SK-N-SH (cell line): Measurements from ENCODE around the gene SSTR5.

ENCODE experiments used
- GABPA ChIP-seq: IDR thresholded peaks from 2 replicates; pipeline ENCODE4 v1.4.0; 2012; ENCODE audit warnings: low read depth, mild to moderate bottlenecking
- MXI1 ChIP-seq: IDR thresholded peaks from 2 replicates; pipeline ENCODE4 v1.6.1; 2012; ENCODE audit warnings: mild to moderate bottlenecking, low read depth, low read length, improper control_type of control experiment
- RAD21 ChIP-seq: IDR thresholded peaks from 2 replicates; pipeline ENCODE4 v1.6.1; 2012; ENCODE audit warnings: mild to moderate bottlenecking, low read length
- TEAD4 ChIP-seq: IDR thresholded peaks from 2 replicates; pipeline ENCODE4 v1.4.0; 2012; ENCODE audit warnings: mild to moderate bottlenecking, borderline replicate concordance; ENCODE audit not compliant: insufficient read depth
- TF ChIP-seq, protein P1 (sequence below): fragments of 200-600 bp; sonication (generic); IDR thresholded peaks from 2 replicates; pipeline ENCODE4 v1.6.1; 2017; ENCODE audit warnings: antibody characterized with exemption, mild to moderate bottlenecking, moderate library complexity

DNA sequence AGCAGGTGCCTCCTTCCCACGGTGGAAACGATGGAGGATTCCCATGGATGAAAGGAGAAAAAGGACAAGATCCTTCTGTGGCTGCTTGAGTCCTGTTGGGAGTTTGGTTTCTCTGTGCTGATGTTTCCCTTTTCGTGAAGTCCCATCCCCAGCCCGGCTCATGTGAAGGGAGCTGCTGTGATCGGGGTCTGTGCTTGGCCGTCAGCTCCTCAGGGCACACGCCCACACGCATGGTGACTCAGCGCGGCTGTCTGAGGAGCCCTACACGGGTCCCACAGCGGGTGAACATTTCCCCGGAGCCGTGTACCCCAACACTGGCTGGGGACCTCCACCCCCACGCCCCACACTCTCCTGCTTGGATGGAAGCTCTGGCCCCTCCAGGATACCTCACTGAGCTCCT lies 44.5 kb upstream of the SSTR5 start:
- TF ChIP-seq, protein P1, sequence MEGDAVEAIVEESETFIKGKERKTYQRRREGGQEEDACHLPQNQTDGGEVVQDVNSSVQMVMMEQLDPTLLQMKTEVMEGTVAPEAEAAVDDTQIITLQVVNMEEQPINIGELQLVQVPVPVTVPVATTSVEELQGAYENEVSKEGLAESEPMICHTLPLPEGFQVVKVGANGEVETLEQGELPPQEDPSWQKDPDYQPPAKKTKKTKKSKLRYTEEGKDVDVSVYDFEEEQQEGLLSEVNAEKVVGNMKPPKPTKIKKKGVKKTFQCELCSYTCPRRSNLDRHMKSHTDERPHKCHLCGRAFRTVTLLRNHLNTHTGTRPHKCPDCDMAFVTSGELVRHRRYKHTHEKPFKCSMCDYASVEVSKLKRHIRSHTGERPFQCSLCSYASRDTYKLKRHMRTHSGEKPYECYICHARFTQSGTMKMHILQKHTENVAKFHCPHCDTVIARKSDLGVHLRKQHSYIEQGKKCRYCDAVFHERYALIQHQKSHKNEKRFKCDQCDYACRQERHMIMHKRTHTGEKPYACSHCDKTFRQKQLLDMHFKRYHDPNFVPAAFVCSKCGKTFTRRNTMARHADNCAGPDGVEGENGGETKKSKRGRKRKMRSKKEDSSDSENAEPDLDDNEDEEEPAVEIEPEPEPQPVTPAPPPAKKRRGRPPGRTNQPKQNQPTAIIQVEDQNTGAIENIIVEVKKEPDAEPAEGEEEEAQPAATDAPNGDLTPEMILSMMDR: no peak
- TF ChIP-seq TEAD4 (no peak), GABPA (no peak), RAD21 (no peak), MXI1 (no peak)
